ENCODE data around the gene ZBTB16.

Gene ZBTB16

DNA sequence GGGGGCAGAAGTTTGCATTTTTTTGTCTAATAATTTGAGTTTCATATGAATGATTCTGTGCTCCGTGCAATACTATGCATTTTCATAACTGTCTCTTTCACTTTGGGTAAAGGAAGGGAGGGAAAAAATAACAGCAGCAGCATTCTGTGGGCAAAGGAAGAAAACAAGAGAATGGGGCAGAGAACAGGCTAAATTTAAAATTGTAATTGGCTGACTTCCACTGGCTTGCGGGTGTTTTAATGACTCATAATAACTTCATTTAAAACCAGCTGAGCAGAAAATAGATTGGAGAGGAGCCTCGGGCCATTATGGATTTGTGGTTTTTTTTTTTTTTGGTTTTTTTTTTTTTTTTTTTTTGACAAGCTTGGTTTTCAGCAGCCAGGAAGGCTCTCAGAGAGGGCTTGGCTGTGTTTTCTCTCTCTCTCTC is 107.4 kb downstream of the ZBTB16 start (continued):
- peak; percentile 78 for TF ChIP-seq ZNF341 (tag by site-specific recombination; IDR thresholded peaks at IDR 0.05; ENCODE audit: low read depth)
- peak; percentile 82 for TF ChIP-seq KLF8 (tag by site-specific recombination; IDR thresholded peaks at IDR 0.05)
- TF ChIP-seq, protein P1, sequence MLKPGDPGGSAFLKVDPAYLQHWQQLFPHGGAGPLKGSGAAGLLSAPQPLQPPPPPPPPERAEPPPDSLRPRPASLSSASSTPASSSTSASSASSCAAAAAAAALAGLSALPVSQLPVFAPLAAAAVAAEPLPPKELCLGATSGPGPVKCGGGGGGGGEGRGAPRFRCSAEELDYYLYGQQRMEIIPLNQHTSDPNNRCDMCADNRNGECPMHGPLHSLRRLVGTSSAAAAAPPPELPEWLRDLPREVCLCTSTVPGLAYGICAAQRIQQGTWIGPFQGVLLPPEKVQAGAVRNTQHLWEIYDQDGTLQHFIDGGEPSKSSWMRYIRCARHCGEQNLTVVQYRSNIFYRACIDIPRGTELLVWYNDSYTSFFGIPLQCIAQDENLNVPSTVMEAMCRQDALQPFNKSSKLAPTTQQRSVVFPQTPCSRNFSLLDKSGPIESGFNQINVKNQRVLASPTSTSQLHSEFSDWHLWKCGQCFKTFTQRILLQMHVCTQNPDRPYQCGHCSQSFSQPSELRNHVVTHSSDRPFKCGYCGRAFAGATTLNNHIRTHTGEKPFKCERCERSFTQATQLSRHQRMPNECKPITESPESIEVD (tag by site-specific recombination; IDR thresholded peaks at IDR 0.05), result peak; percentile 95
- TF ChIP-seq, protein P2, sequence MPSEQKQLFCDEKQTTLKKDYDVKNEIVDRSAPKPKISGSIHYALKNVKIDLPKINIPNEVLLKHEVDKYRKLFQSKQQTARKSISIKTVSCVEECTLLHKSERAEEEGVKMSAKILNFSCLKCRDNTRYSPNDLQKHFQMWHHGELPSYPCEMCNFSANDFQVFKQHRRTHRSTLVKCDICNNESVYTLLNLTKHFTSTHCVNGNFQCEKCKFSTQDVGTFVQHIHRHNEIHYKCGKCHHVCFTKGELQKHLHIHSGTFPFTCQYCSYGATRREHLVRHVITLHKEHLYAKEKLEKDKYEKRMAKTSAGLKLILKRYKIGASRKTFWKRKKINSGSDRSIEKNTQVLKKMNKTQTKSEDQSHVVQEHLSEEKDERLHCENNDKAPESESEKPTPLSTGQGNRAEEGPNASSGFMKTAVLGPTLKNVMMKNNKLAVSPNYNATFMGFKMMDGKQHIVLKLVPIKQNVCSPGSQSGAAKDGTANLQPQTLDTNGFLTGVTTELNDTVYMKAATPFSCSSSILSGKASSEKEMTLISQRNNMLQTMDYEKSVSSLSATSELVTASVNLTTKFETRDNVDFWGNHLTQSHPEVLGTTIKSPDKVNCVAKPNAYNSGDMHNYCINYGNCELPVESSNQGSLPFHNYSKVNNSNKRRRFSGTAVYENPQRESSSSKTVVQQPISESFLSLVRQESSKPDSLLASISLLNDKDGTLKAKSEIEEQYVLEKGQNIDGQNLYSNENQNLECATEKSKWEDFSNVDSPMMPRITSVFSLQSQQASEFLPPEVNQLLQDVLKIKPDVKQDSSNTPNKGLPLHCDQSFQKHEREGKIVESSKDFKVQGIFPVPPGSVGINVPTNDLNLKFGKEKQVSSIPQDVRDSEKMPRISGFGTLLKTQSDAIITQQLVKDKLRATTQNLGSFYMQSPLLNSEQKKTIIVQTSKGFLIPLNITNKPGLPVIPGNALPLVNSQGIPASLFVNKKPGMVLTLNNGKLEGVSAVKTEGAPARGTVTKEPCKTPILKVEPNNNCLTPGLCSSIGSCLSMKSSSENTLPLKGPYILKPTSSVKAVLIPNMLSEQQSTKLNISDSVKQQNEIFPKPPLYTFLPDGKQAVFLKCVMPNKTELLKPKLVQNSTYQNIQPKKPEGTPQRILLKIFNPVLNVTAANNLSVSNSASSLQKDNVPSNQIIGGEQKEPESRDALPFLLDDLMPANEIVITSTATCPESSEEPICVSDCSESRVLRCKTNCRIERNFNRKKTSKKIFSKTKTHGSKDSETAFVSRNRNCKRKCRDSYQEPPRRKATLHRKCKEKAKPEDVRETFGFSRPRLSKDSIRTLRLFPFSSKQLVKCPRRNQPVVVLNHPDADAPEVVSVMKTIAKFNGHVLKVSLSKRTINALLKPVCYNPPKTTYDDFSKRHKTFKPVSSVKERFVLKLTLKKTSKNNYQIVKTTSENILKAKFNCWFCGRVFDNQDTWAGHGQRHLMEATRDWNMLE (tag by site-specific recombination; conservative IDR thresholded peaks at IDR 0.05; ENCODE audit: low read depth), result 0 out of 2 replicates have a peak, but pooled peaks have one; percentile 26
- TF ChIP-seq GLIS1 (tag by site-specific recombination; IDR thresholded peaks at IDR 0.05), result peak; percentile 54
- 0 out of 2 replicates have a peak, but pooled peaks have one; percentile 44 for TF ChIP-seq ZNF324 (tag by site-specific recombination; IDR thresholded peaks at IDR 0.05)
- TF ChIP-seq ZNF37A (tag by site-specific recombination; IDR thresholded peaks at IDR 0.05), result no peak
- TF ChIP-seq EGR2 (tag by site-specific recombination; IDR thresholded peaks at IDR 0.05; ENCODE audit: low read depth), result no peak
- TF ChIP-seq FEZF1 (tag by site-specific recombination; IDR thresholded peaks at IDR 0.05), result peak; percentile 88
- TF ChIP-seq KLF10 (tag by site-specific recombination; IDR thresholded peaks at IDR 0.05), result peak; percentile 75
- peak; percentile 74 for TF ChIP-seq ZBTB8A (tag by site-specific recombination; IDR thresholded peaks at IDR 0.05)
- TF ChIP-seq, protein P3, sequence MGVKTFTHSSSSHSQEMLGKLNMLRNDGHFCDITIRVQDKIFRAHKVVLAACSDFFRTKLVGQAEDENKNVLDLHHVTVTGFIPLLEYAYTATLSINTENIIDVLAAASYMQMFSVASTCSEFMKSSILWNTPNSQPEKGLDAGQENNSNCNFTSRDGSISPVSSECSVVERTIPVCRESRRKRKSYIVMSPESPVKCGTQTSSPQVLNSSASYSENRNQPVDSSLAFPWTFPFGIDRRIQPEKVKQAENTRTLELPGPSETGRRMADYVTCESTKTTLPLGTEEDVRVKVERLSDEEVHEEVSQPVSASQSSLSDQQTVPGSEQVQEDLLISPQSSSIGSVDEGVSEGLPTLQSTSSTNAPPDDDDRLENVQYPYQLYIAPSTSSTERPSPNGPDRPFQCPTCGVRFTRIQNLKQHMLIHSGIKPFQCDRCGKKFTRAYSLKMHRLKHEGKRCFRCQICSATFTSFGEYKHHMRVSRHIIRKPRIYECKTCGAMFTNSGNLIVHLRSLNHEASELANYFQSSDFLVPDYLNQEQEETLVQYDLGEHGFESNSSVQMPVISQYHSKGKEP (tag by site-specific recombination; IDR thresholded peaks at IDR 0.05), result peak; percentile 63
- TF ChIP-seq, protein P4, sequence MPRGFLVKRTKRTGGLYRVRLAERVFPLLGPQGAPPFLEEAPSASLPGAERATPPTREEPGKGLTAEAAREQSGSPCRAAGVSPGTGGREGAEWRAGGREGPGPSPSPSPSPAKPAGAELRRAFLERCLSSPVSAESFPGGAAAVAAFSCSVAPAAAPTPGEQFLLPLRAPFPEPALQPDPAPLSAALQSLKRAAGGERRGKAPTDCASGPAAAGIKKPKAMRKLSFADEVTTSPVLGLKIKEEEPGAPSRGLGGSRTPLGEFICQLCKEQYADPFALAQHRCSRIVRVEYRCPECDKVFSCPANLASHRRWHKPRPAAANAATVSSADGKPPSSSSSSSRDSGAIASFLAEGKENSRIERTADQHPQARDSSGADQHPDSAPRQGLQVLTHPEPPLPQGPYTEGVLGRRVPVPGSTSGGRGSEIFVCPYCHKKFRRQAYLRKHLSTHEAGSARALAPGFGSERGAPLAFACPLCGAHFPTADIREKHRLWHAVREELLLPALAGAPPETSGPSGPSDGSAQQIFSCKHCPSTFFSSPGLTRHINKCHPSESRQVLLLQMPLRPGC (tag by site-specific recombination; IDR thresholded peaks at IDR 0.05), result peak; percentile 42; the same call in 1 of the 2 replicates
- TF ChIP-seq ZSCAN23 (tag by site-specific recombination; IDR thresholded peaks at IDR 0.05), result peak; percentile 54; the same call in 1 of the 2 replicates
- TF ChIP-seq, protein P5, sequence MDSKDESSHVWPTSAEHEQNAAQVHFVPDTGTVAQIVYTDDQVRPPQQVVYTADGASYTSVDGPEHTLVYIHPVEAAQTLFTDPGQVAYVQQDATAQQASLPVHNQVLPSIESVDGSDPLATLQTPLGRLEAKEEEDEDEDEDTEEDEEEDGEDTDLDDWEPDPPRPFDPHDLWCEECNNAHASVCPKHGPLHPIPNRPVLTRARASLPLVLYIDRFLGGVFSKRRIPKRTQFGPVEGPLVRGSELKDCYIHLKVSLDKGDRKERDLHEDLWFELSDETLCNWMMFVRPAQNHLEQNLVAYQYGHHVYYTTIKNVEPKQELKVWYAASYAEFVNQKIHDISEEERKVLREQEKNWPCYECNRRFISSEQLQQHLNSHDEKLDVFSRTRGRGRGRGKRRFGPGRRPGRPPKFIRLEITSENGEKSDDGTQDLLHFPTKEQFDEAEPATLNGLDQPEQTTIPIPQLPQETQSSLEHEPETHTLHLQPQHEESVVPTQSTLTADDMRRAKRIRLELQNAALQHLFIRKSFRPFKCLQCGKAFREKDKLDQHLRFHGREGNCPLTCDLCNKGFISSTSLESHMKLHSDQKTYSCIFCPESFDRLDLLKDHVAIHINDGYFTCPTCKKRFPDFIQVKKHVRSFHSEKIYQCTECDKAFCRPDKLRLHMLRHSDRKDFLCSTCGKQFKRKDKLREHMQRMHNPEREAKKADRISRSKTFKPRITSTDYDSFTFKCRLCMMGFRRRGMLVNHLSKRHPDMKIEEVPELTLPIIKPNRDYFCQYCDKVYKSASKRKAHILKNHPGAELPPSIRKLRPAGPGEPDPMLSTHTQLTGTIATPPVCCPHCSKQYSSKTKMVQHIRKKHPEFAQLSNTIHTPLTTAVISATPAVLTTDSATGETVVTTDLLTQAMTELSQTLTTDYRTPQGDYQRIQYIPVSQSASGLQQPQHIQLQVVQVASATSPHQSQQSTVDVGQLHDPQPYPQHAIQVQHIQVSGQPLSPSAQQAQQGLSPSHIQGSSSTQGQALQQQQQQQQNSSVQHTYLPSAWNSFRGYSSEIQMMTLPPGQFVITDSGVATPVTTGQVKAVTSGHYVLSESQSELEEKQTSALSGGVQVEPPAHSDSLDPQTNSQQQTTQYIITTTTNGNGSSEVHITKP (tag by site-specific recombination; IDR thresholded peaks at IDR 0.05), result peak; percentile 21; the same call in 1 of the 2 replicates
- TF ChIP-seq ZNF214 (tag by site-specific recombination; IDR thresholded peaks at IDR 0.05; ENCODE audit: borderline replicate concordance), result no peak
- peak; percentile 10; the same call in 1 of the 2 replicates for TF ChIP-seq ZBTB1 (tag by site-specific recombination; IDR thresholded peaks at IDR 0.05)
- TF ChIP-seq PRDM1 (tag by site-specific recombination; IDR thresholded peaks at IDR 0.05), result peak; percentile 52; the same call in 1 of the 2 replicates
- peak; percentile 63; the same call in 1 of the 2 replicates for TF ChIP-seq ZBTB21 (tag by site-specific recombination; IDR thresholded peaks at IDR 0.05)
- TF ChIP-seq BCL11B (tag by site-specific recombination; IDR thresholded peaks at IDR 0.05; ENCODE audit: low read depth), result peak; percentile 60; the same call in 1 of the 2 replicates
- peak; percentile 17; the same call in 1 of the 2 replicates for TF ChIP-seq ZNF623 (tag by site-specific recombination; IDR thresholded peaks at IDR 0.05)
- peak; percentile 22; the same call in 1 of the 2 replicates for TF ChIP-seq GLI2 (tag by site-specific recombination; IDR thresholded peaks at IDR 0.05; ENCODE audit: borderline replicate concordance, low read depth)
- peak; percentile 82 for TF ChIP-seq ZEB2 (tag by site-specific recombination; IDR thresholded peaks at IDR 0.05)
- no peak for TF ChIP-seq ZNF48 (tag by site-specific recombination; IDR thresholded peaks at IDR 0.05)
- TF ChIP-seq, protein P6, sequence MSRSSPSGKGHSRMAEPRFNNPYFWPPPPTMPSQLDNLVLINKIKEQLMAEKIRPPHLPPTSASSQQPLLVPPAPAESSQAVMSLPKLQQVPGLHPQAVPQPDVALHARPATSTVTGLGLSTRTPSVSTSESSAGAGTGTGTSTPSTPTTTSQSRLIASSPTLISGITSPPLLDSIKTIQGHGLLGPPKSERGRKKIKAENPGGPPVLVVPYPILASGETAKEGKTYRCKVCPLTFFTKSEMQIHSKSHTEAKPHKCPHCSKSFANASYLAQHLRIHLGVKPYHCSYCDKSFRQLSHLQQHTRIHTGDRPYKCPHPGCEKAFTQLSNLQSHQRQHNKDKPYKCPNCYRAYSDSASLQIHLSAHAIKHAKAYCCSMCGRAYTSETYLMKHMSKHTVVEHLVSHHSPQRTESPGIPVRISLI (tag by site-specific recombination; IDR thresholded peaks at IDR 0.05), result peak; percentile 91

Measured in HEK293 (cell line).